Measurements from ENCODE around the gene PPP3R2. TPM values are rescaled to one million over a fixed set of nuclear protein-coding genes. Genes with fewer than 3 reads are reported as not detected.

PPP3R2 gene
- total and polyA plus RNA-seq, 2 donors (not counting 3 experiments of a cell fraction or from before 2014, with no cell fraction given): not detected

DNA sequence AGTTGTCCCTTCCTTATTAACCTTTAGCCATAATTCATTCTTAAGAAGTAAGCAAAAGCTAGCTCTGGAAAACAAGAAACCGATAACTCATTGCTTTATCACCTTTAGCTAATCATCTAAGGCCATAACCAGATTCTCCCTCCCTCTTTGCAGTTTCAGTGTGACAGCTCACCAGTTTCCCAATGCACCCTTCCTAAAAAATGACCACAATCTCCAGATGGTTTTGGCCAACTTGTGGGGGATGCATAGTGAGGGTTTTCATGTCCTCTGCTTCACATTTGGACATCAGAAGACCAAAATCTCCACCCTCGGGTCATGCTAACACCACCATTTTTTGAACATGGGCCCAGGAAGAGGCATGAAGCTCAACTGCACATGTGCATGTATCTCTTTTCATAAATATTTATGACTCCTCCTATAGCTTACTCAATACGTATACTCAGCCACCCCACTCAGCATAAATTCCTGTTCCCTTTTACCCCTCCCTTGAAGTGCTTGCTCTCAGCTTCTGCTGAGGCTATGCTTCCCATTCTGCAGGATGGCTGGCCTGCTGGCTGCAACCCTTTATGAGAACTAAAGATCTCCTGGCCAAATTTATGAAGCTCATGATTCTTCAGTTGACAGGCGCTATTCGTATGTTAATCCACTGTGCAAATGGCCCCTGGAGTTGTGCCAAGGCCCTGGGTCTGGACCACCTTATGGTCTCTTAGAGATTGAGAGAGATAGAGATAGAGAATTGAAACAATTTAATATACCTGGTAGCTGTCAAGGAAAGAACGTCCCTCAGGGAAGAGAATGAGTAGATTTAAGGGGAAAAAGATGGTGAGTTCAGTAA is 14.8 kb downstream of the PPP3R2 start:
- H3K36me3 ChIP-seq (ENCODE audit: control insufficient read depth in 2 of 2, extremely low read depth in 1 of 2, insufficient read depth in 2 of 2, low read length in 2 of 2): no peaks in the 10 kb centered on the region
- POLR2A ChIA-PET: no interaction called here
- H3K4me1 ChIP-seq (ENCODE audit: control insufficient read depth, extremely low read depth, insufficient read depth, low read length): no peaks in the 10 kb centered on the region
- intact Hi-C loops (cut with micrococcal nuclease): no loop called here
- TF ChIP-seq FOS (IDR thresholded peaks at IDR 0.05; ENCODE audit: borderline replicate concordance, insufficient read depth, low read length) (no peak), JUN (IDR thresholded peaks at IDR 0.05; ENCODE audit: borderline replicate concordance, insufficient read depth, insufficient read length, low read depth) (no peak), EZH2 (IDR thresholded peaks at IDR 0.05; ENCODE audit: borderline replicate concordance, low read depth, low read length, severe bottlenecking) (no peak), GATA2 (IDR thresholded peaks at IDR 0.05; ENCODE audit: insufficient read depth, insufficient read length, low read depth, low read length) (no peak), POLR2AphosphoS5 (IDR thresholded peaks at IDR 0.05; ENCODE audit: insufficient read depth, low read depth, low read length) (no peak)
- TF ChIP-seq, protein P1, sequence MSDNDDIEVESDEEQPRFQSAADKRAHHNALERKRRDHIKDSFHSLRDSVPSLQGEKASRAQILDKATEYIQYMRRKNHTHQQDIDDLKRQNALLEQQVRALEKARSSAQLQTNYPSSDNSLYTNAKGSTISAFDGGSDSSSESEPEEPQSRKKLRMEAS (IDR thresholded peaks at IDR 0.05; ENCODE audit: insufficient read depth, insufficient read length): no peak
- TF ChIP-seq, protein P2, sequence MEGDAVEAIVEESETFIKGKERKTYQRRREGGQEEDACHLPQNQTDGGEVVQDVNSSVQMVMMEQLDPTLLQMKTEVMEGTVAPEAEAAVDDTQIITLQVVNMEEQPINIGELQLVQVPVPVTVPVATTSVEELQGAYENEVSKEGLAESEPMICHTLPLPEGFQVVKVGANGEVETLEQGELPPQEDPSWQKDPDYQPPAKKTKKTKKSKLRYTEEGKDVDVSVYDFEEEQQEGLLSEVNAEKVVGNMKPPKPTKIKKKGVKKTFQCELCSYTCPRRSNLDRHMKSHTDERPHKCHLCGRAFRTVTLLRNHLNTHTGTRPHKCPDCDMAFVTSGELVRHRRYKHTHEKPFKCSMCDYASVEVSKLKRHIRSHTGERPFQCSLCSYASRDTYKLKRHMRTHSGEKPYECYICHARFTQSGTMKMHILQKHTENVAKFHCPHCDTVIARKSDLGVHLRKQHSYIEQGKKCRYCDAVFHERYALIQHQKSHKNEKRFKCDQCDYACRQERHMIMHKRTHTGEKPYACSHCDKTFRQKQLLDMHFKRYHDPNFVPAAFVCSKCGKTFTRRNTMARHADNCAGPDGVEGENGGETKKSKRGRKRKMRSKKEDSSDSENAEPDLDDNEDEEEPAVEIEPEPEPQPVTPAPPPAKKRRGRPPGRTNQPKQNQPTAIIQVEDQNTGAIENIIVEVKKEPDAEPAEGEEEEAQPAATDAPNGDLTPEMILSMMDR (IDR thresholded peaks at IDR 0.05; ENCODE audit: extremely low read depth in 1 of 2, insufficient read depth in 1 of 2, low read depth in 1 of 2, low read length in 2 of 2): no peak
- H4K20me1 ChIP-seq (replicated peaks; ENCODE audit: control insufficient read depth, extremely low read depth, insufficient read depth, low read length): no peaks in the 10 kb centered on the region
- FAIRE-seq (no peak), DNase-seq (ENCODE audit: low read depth, low spot score) (no peak)
- no peak overlapping the region for H3K9ac ChIP-seq (replicated peaks; ENCODE audit: extremely low read depth, insufficient read depth, low read length)
- H3K4me2 ChIP-seq (ENCODE audit: insufficient read depth, low read length): no peak overlapping the region
- no peaks in the 10 kb centered on the region for H3K27me3 ChIP-seq (ENCODE audit: control insufficient read depth in 2 of 2, insufficient read depth in 2 of 2, low read length in 2 of 2)
- no peak overlapping the region for H2AFZ ChIP-seq (ENCODE audit: low read depth, low read length)
- CTCF ChIA-PET: interaction anchor here (1.0 kb wide), 1 partner anchor 47 kb away, joined by 3 read pairs; no protein-coding TSS in a partner anchor
- no peaks in the 10 kb centered on the region for H3K9me1 ChIP-seq (replicated peaks; ENCODE audit: control insufficient read depth, extremely low read depth, insufficient read depth, low read length)
- no peak overlapping the region for H3K27ac ChIP-seq (ENCODE audit: insufficient read depth, low read depth, low read length)
- BruUV-seq (replicated peaks): no TSS peak
- H3K4me3 ChIP-seq (replicated peaks in 1 of 3; ENCODE audit: insufficient read depth in 1 of 3, low read depth in 1 of 3, low read length in 3 of 3): no peak overlapping the region
- dilution Hi-C loops (cut with MboI; ENCODE audit: extremely low pct_ligation_motif_present, low sequenced_read_pairs): no loop called here
- H3K79me2 ChIP-seq (ENCODE audit: control insufficient read depth, insufficient read depth, low read length): no peaks in the 10 kb centered on the region
- no peaks in the 10 kb centered on the region for H3K9me3 ChIP-seq (replicated peaks; ENCODE audit: control insufficient read depth, insufficient read depth, low read length)
